NOMO-1 treated with DMSO at 0.1 percent for 48 hours (cell line): ENCODE data around the gene GRPEL1.
"Not testable (repeated sequence)": the region's sequence is repeated elsewhere in the genome, so short reads cannot be mapped to it uniquely, and the experiment has no call there.

Experiments
- DNase-seq: peaks from one replicate; lab custom pipeline; 2025; ENCODE audit not compliant: unreplicated experiment; lab: John Stamatoyannopoulos, UW

Gene GRPEL1

GRCh38 chr4:7094916-7095315 is 27.1 kb upstream of the GRPEL1 start:
- no peak for DNase-seq

- no peak for DNase-seq
Measured at GRCh38 chr4:7092026-7092425, 24.2 kb upstream of the GRPEL1 start.

- DNase-seq = no peak
Measured at GRCh38 chr4:7089213-7089986, 21.5 kb upstream of the GRPEL1 start.

- no peak for DNase-seq
Measured at GRCh38 chr4:7087036-7087435, 19.2 kb upstream of the GRPEL1 start.

- no peak for DNase-seq
Measured at GRCh38 chr4:7086384-7086783, 18.5 kb upstream of the GRPEL1 start.

- not testable (repeated sequence) for DNase-seq
Measured at GRCh38 chr4:7084564-7084961, 16.7 kb upstream of the GRPEL1 start.

GRCh38 chr4:7083597-7084563 is 16.0 kb upstream of the GRPEL1 start:
- no peak for DNase-seq

GRCh38 chr4:7079909-7080308 is 12.0 kb upstream of the GRPEL1 start:
- DNase-seq = not testable (repeated sequence)

- not testable (repeated sequence) for DNase-seq
Measured at GRCh38 chr4:7079483-7079882, 11.6 kb upstream of the GRPEL1 start.

- no peak for DNase-seq
Measured at GRCh38 chr4:7078025-7078424, 10.2 kb upstream of the GRPEL1 start.

- DNase-seq = no peak
Measured at GRCh38 chr4:7077371-7077770, 9.5 kb upstream of the GRPEL1 start.

GRCh38 chr4:7076696-7077082 is 8.8 kb upstream of the GRPEL1 start:
- no peak for DNase-seq

GRCh38 chr4:7075962-7076695 is 8.3 kb upstream of the GRPEL1 start:
- DNase-seq = no peak

GRCh38 chr4:7074426-7074825 is 6.6 kb upstream of the GRPEL1 start:
- no peak for DNase-seq

- DNase-seq = peak; percentile 8
Measured at GRCh38 chr4:7073526-7074390, 5.9 kb upstream of the GRPEL1 start.

- DNase-seq = no peak
Measured at GRCh38 chr4:7073059-7073458, 5.2 kb upstream of the GRPEL1 start.

- peak; percentile 74 for DNase-seq
Measured at GRCh38 chr4:7070729-7071511, 3.1 kb upstream of the GRPEL1 start.

- no peak for DNase-seq
Measured at GRCh38 chr4:7068883-7069282, 1.0 kb upstream of the GRPEL1 start.

- DNase-seq = no peak
Measured at GRCh38 chr4:7068279-7068842, 497 bp upstream of the GRPEL1 start.
